K562 (cell line): Measurements from ENCODE around the gene APC2. TPM values are rescaled to one million over a fixed set of nuclear protein-coding genes. Genes with fewer than 3 reads are reported as not detected.
A peak's percentile ranks its signal among the peaks of the same experiment; 100 is the strongest.

Source experiments
- ATF3 ChIP-seq, 2 experiments: fragments of 450-650 bp in 1 of 2; sonication (generic) in 1 of 2; formaldehyde crosslinking in 1 of 2; IDR thresholded peaks in 1 of 2; conservative IDR thresholded peaks in 1 of 2; 2 replicates each; pipeline versions ENCODE4 v1.6.1 to v1.8.1; 2016 to 2023; ENCODE audit warnings: mild to moderate bottlenecking in 2 of 2, moderate library complexity in 2 of 2, inconsistent platforms in 1 of 2, missing genetic modification reagents in 1 of 2
- CBX3 ChIP-seq, 2 experiments: IDR thresholded peaks; 1 replicate in 1 of 2; 2 replicates in 1 of 2; pipeline ENCODE4 v1.6.1; 2012; ENCODE audit warnings: inconsistent platforms in 2 of 2, low read length in 2 of 2, borderline replicate concordance in 1 of 2, control low read depth in 1 of 2
- DPF2 ChIP-seq: fragments of 450-650 bp; IDR thresholded peaks from 2 replicates; pipeline ENCODE4 v1.6.1; 2016
- E2F6 ChIP-seq, 2 experiments: IDR thresholded peaks; 2 replicates each; pipeline ENCODE4 v1.6.1; 2011; ENCODE audit warnings: borderline replicate concordance in 1 of 2, control low read depth in 1 of 2, low read depth in 1 of 2, low read length in 1 of 2, mild to moderate bottlenecking in 1 of 2, mixed read lengths in 1 of 2, moderate library complexity in 1 of 2; ENCODE audit not compliant: insufficient read depth in 1 of 2, insufficient read length in 1 of 2, poor library complexity in 1 of 2, severe bottlenecking in 1 of 2; ENCODE audit errors: extremely low read depth in 1 of 2
- EP400 ChIP-seq: fragments of 450-650 bp; IDR thresholded peaks from 2 replicates; pipeline ENCODE4 v1.6.1; 2017; ENCODE audit warnings: antibody characterized with exemption, mild to moderate bottlenecking, moderate library complexity
- KAT7 ChIP-seq: sonication (generic); formaldehyde crosslinking; IDR thresholded peaks from 2 replicates; pipeline ENCODE4 v1.8.0; 2022; ENCODE audit warnings: missing genetic modification reagents, mild to moderate bottlenecking, borderline replicate concordance
- KLF1 ChIP-seq: fragments of 450-650 bp; IDR thresholded peaks from 2 replicates; pipeline ENCODE4 v1.6.1; 2016; ENCODE audit warnings: missing genetic modification characterization, missing compliant biosample characterization
- MTA2 ChIP-seq: fragments of 450-650 bp; IDR thresholded peaks from 2 replicates; pipeline ENCODE4 v1.6.1; 2016; ENCODE audit warnings: low read depth
- NFE2 ChIP-seq: IDR thresholded peaks from 2 replicates; pipeline ENCODE4 v1.6.1; 2014; ENCODE audit warnings: antibody characterized with exemption, low read depth
- POLR2G ChIP-seq: fragments of 200-400 bp; formaldehyde crosslinking; IDR thresholded peaks from 2 replicates; pipeline ENCODE4 v1.6.1; 2017; ENCODE audit warnings: low read depth, mild to moderate bottlenecking, antibody characterized with exemption, low read length, moderate library complexity
- SMARCA4 ChIP-seq: fragments of 450-650 bp; IDR thresholded peaks from 2 replicates; pipeline ENCODE4 v1.6.1; 2016
- SMC3 ChIP-seq: conservative IDR thresholded peaks from 2 replicates; pipeline ENCODE4 v1.6.1; 2011; ENCODE audit warnings: low read depth, low read length, improper control_type of control experiment; ENCODE audit not compliant: insufficient read depth
- TEAD1 ChIP-seq, 2 experiments: fragments of 450-650 bp in 1 of 2; sonication (generic) in 1 of 2; formaldehyde crosslinking; IDR thresholded peaks; 2 replicates each; pipeline versions ENCODE4 v1.4.0 to v1.8.0; 2020 to 2022; ENCODE audit warnings: mild to moderate bottlenecking in 2 of 2, missing genetic modification reagents in 1 of 2
- XRCC4 ChIP-seq: IDR thresholded peaks from one replicate; pipeline ENCODE4 v1.6.1; 2011; ENCODE audit not compliant: insufficient read depth, insufficient read length; ENCODE audit errors: extremely low read depth
- ZFP91 ChIP-seq: sonication (generic); formaldehyde crosslinking; IDR thresholded peaks from 2 replicates; pipeline ENCODE4 v1.8.0; 2022; ENCODE audit warnings: mild to moderate bottlenecking, missing genetic modification reagents
- polyA plus RNA-seq, 8 experiments: library from polyadenylated mRNA; depleted of rRNA in 4 of 8; stranded (reverse) in 5 of 8; unstranded in 3 of 8; fragments of >200 nt; fragmentation: Nextera tagmentation in 2 of 8; fragmentation: Illumina TruSeq in 1 of 8; extraction: Ambion mirVana in 2 of 8; extraction: Trizol in 1 of 8; gene quantifications; 2 replicates each; pipeline versions ENCODE4 v1.2.1 to v1.2.3, GENCODE V29; 2011 to 2014; ENCODE audit warnings: inconsistent platforms in 1 of 8, missing spikeins in 1 of 8
- total RNA-seq, 7 experiments: library from RNA; depleted of rRNA in 6 of 7; stranded (reverse); fragments of >200 nt in 6 of 7; fragmentation: Illumina TruSeq in 2 of 7; extraction: Trizol in 2 of 7; gene quantifications; 2 replicates each; pipeline versions ENCODE4 v1.2.1 to v1.2.3, GENCODE V29; 2011 to 2021; ENCODE audit warnings: low replicate concordance in 1 of 7
- TF ChIP-seq, protein P1 (sequence below): sonication (generic); formaldehyde crosslinking; IDR thresholded peaks from 2 replicates; pipeline ENCODE4 v1.8.1; 2023; ENCODE audit warnings: mild to moderate bottlenecking, missing genetic modification reagents
- TF ChIP-seq, protein P2 (sequence below): sonication (generic); formaldehyde crosslinking; IDR thresholded peaks from 2 replicates; pipeline ENCODE4 v1.8.1; 2023; ENCODE audit warnings: mild to moderate bottlenecking, missing genetic modification reagents

APC2 gene
- total and polyA plus RNA-seq, 9 of the 15 experiments (the other 6 are each of a cell fraction or from before 2014, with no cell fraction given): 0.01 to 0.40 (median 0.05) TPM; not detected in 3

- TF ChIP-seq TEAD1 (CRISPR knock-in tag; IDR thresholded peaks at IDR 0.05): peak; percentile 40 to 63; a peak in 1 of 4 replicates
- TF ChIP-seq EP400: peak; percentile 92
- TF ChIP-seq KAT7: peak; percentile 75; the same call in 1 of the 2 replicates
- TF ChIP-seq, protein P1, sequence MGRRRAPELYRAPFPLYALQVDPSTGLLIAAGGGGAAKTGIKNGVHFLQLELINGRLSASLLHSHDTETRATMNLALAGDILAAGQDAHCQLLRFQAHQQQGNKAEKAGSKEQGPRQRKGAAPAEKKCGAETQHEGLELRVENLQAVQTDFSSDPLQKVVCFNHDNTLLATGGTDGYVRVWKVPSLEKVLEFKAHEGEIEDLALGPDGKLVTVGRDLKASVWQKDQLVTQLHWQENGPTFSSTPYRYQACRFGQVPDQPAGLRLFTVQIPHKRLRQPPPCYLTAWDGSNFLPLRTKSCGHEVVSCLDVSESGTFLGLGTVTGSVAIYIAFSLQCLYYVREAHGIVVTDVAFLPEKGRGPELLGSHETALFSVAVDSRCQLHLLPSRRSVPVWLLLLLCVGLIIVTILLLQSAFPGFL (CRISPR knock-in tag): peak; percentile 90; the same call in 1 of the 2 replicates
- peak; percentile 70 for TF ChIP-seq ZFP91 (CRISPR knock-in tag)
- TF ChIP-seq KLF1: peak; percentile 57; the same call in 1 of the 2 replicates
- TF ChIP-seq POLR2G: peak; percentile 89
- no peak for TF ChIP-seq XRCC4
- 0 out of 2 replicates have a peak, but pooled peaks have one; percentile 31 for TF ChIP-seq SMC3
- TF ChIP-seq SMARCA4: no peak
- TF ChIP-seq E2F6 (IDR thresholded peaks at IDR 0.05; ENCODE audit: borderline replicate concordance in 1 of 2, extremely low read depth in 1 of 2, insufficient read depth in 1 of 2, insufficient read length in 1 of 2, low read depth in 1 of 2, low read length in 1 of 2, poor library complexity in 1 of 2, severe bottlenecking in 1 of 2): peak; percentile 94 to 96
- no peak for TF ChIP-seq NFE2
- peak in 1 of 2 experiments; percentile 70; a peak in 1 of 3 replicates for TF ChIP-seq CBX3 (IDR thresholded peaks at IDR 0.05; ENCODE audit: borderline replicate concordance in 1 of 2, low read length in 2 of 2)
- TF ChIP-seq DPF2: 0 out of 2 replicates have a peak, but pooled peaks have one; percentile 21
- TF ChIP-seq, protein P2, sequence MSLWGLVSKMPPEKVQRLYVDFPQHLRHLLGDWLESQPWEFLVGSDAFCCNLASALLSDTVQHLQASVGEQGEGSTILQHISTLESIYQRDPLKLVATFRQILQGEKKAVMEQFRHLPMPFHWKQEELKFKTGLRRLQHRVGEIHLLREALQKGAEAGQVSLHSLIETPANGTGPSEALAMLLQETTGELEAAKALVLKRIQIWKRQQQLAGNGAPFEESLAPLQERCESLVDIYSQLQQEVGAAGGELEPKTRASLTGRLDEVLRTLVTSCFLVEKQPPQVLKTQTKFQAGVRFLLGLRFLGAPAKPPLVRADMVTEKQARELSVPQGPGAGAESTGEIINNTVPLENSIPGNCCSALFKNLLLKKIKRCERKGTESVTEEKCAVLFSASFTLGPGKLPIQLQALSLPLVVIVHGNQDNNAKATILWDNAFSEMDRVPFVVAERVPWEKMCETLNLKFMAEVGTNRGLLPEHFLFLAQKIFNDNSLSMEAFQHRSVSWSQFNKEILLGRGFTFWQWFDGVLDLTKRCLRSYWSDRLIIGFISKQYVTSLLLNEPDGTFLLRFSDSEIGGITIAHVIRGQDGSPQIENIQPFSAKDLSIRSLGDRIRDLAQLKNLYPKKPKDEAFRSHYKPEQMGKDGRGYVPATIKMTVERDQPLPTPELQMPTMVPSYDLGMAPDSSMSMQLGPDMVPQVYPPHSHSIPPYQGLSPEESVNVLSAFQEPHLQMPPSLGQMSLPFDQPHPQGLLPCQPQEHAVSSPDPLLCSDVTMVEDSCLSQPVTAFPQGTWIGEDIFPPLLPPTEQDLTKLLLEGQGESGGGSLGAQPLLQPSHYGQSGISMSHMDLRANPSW: 0 out of 2 replicates have a peak, but pooled peaks have one; percentile 27
- TF ChIP-seq ATF3 (IDR thresholded peaks at IDR 0.05): no peak
- TF ChIP-seq ATF3 (CRISPR knock-in tag; conservative IDR thresholded peaks at IDR 0.05): 0 out of 2 replicates have a peak, but pooled peaks have one; percentile 22
- peak; percentile 3; the same call in 1 of the 2 replicates for TF ChIP-seq MTA2
Measured at GRCh38 chr19:1503089-1503924, 53.4 kb downstream of the APC2 start (continued).
